NCI-H524 (cell line): Measurements from ENCODE around the gene LEFTY1.

ENCODE experiments used
- DNase-seq, 2 experiments: peaks; one replicate each; lab custom pipeline; 2025; lab: John Stamatoyannopoulos, UW

Gene LEFTY1

GRCh38 chr1:225915538-225915991, 26.6 kb upstream of the LEFTY1 start:
- peak; percentile 70 to 91 for DNase-seq

GRCh38 chr1:225914947-225915346, 26.0 kb upstream of the LEFTY1 start:
- peak; percentile 9 to 59 for DNase-seq

DNA sequence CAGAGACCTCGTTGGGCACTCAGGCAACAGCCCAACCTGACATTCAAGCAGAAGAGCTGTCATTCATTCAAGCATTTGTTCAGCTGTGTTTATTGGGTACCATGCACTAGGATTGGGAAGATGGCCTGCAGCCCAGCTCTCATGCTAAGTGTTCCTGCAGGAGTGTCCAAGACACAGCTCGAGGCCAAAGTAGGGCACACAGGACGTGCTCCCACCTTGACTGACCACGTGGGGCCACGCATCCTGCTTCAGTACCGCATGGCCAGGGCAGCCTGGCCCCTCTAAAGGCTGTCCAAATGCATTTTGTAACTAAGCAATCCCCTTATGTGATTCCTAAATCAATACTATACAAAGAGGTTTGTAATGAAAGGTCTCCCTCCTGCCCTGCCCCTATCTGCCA, 25.4 kb upstream of the LEFTY1 start:
- DNase-seq: no peak

- DNase-seq: no peak
These were observed 22.5 kb upstream of the LEFTY1 start for GRCh38 chr1:225911191-225912130.

DNA sequence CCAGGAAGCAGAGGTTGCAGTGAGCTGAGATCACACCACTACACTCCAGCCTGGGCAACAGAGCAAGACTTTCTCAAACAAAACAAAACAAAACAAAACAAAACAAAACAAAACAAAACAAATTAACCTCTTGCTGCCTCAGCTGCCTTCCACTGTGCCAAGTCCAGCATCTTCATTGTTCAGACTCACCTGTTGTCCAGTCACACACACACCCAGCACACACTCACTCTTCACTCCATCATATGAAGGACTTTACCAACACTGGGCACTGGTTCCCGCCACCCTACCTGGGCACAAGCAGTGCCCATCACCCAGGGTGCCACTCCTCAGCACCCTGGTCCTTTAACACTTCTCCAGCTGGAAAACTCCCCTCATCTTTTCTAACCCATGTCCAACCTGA, 20.5 kb upstream of the LEFTY1 start:
- no peak for DNase-seq

- DNase-seq: no peak
These were observed 19.8 kb upstream of the LEFTY1 start for GRCh38 chr1:225908773-225909172.

GRCh38 chr1:225908013-225908640, 19.2 kb upstream of the LEFTY1 start:
- no peak for DNase-seq

DNA sequence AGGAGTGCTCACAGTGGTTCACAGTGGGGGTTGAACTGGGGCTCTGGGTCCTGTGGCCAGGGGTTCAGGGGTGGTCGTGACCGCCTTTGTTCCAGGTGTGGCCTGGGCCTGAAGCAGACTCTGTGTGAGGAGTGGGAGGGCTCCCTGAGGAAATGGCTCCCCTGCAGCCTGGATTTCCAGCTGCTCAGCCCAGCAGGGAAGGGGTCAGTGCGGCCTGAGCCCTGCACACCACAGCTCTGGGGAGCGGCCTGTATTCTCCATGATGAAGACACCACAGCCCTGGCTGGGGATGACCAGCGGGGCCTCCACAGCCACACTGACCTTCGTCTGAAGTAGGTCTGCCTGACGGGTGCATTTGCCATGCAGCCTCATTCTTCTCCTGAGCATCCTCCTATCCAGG, 18.4 kb upstream of the LEFTY1 start:
- DNase-seq: no peak

DNA sequence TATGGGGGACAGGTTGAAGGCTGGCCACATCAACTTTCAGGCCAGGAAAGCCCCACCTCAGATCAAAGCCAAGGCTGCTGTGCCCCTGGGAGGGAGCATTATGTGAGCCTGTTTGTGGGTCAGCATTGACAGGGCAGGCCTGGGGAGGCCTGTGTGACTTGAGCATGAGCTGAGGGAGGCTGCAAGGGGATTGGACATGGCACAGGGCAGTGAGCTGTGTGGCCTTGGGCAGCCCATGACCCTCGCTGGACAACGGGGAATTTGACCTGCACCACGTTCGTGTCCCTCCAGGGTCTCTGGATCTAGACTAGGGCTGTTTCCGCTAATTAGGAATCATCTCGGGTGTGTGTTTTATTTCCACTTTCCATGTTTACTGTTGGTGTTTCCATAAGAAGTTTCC, 17.5 kb upstream of the LEFTY1 start:
- DNase-seq: no peak

- no peak for DNase-seq
These were observed 14.7 kb upstream of the LEFTY1 start for GRCh38 chr1:225903623-225904022.

GRCh38 chr1:225899044-225899925, 10.3 kb upstream of the LEFTY1 start:
- DNase-seq: no peak

DNA sequence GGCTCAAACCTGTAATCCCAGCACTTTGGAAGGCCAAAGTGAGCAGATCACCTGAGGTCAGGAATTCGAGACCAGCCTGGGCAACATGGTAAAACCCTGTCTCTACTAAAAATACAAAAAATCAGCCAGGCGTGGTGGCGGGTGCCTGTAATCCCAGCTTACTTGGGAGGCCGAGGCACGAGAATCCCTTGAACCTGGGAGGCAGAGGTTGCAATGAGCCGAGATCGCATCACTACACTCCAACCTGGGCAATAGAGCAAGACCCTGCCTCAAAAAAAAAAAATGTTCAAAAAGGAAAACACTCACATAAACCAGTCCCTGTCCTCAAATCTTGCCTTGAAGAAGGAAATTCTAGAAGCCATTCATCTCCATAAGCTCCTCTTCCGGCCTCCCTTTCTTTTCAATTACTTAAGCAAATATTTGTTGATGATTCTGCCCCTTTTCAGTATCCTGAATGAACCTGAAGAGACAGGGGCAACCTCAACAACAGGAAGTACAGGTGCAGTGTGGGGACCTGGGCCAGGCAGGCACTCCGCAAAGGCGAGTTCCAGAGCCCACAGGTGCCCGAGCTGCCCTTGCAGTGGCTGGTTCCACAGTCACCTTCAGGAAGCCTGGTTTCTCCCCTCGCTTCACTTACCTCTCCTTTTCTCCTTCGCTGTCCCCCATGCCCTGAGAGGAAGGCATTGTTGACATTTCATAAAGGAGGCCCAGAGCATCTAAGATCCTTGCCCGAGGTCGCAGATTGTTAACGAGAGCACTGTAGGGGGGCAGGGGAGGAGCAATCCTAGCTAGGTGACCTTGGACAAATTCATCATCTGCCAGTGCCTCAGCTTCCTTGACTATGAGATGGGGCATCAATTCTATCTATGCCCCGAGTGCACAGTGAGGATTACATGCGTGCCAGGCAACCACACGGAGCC, 8.9 kb upstream of the LEFTY1 start:
- no peak for DNase-seq

GRCh38 chr1:225896937-225897549, 8.1 kb upstream of the LEFTY1 start:
- no peak for DNase-seq

DNA sequence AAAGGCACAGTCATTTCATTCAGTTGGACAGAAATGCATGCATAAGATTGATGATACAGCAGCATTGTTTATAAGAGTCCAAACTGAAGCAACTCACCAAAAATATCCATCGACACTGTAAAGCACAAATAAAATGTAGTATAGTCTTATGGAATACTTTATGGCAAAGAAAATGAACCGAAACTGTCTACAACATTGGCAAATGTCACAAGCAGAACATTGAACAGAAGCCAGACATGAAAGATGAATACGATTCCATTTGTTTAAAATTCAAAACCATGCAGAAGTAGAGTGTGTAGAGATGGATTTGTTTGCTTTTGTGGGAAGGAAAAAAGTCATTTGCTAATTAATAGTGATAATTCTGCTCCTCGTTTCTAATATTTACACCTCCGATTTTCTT, 7.5 kb upstream of the LEFTY1 start:
- no peak for DNase-seq

DNA sequence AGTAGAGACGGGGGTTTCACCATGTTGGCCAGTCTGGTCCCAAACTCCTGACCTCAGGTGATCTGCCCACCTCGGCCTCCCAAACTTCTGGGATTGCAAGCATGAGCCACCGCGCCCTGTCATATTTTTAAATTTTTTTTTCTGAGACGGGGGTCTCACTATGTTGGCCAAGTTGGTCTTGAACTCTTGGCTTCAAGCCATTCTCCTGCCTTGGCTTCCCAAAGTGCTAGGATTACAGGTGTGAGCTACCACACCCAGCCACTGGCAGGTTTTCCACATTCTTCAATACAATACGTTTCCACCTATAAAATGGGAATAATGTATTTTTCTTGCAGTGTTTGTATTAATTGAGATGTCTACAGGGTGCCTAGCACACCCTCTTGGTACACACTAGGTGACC, 3.4 kb upstream of the LEFTY1 start:
- no peak for DNase-seq

- no peak for DNase-seq
These were observed 2.5 kb upstream of the LEFTY1 start for GRCh38 chr1:225891229-225891972.

DNA sequence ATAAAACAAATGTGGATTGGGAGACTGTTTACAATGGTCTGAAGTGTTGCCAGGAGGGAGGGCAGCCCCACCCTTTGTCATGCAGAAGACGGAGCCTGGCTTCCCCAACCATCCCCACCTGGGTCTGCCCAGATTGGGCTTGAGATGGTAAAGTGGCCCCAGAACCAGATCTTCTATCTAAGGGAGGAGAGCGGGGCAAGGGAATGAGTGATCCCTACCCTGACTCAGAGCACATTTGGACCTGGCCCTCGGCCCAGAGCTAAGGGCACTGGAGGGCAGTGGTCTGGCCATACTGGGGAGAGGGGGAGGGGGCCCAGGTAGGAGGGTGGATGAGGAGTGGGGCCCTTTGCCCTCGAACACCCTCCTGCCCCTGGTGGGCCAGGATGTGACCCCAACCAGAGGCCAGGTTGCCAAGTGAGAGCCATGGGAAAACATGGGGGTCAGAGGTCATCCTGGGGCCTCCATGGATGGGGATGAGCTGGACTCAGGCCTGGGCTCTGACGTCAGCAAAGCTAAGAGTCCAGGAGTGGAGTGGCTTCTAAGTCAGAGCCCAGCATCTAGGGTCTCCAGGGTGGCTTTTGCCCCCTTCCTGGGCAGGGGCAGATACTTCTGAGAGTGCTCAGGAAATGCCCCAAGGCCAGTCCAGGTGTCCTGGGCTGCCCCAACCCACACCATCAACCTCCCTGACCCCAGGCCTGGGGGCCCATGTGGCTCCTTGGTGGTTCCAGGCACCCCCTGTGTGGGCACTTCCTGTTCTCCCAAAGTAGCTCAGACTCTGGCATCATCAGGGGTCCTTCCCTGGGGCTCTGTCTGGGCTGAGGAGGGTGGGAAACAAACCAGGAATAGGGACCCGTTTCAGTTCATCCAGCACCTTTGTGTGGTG, 1.6 kb upstream of the LEFTY1 start:
- DNase-seq: no peak

GRCh38 chr1:225889743-225890142, 797 bp upstream of the LEFTY1 start:
- no peak for DNase-seq

- no peak for DNase-seq
These were observed 553 bp downstream of the LEFTY1 start for GRCh38 chr1:225888289-225888897.
